DMS53 treated with DMSO at 0.1 percent for 48 hours (cell line): ENCODE results near the gene IL15.
"Not testable (repeated sequence)": the region's sequence is repeated elsewhere in the genome, so short reads cannot be mapped to it uniquely, and the experiment has no call there.

Source experiments
- DNase-seq: peaks from one replicate; lab custom pipeline; 2025; ENCODE audit not compliant: unreplicated experiment; lab: John Stamatoyannopoulos, UW

IL15 gene

GRCh38 chr4:141697116-141697515 lies 60.7 kb downstream of the IL15 start:
- no peak for DNase-seq

GRCh38 chr4:141702472-141703182 lies 66.2 kb downstream of the IL15 start:
- DNase-seq, result no peak

DNA sequence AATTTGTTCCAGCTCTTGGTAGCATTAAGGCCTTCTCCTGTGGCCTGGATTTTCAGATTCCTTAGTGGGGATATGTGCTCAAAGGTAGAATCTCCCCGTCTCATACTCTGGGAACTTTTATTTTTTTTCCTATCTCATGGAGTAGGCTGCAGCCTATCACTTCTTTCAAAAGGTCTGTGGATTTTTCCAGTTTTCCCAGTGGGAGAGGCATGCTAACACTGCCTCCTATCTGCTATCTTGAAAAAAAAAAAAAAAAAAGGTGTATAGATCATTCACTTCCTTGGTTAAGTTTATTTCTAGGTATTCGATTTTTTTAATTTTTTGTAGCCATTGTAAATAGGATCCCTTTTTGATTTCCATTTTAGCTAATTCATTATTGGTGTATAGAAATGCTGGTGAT lies 67.1 kb downstream of the IL15 start:
- DNase-seq, result no peak

GRCh38 chr4:141705048-141705746 lies 68.8 kb downstream of the IL15 start:
- DNase-seq, result no peak

GRCh38 chr4:141705747-141706377 lies 69.5 kb downstream of the IL15 start:
- DNase-seq, result no peak

GRCh38 chr4:141706445-141706844 lies 70.1 kb downstream of the IL15 start:
- DNase-seq, result no peak

GRCh38 chr4:141711211-141711610 lies 74.8 kb downstream of the IL15 start:
- no peak for DNase-seq

DNA sequence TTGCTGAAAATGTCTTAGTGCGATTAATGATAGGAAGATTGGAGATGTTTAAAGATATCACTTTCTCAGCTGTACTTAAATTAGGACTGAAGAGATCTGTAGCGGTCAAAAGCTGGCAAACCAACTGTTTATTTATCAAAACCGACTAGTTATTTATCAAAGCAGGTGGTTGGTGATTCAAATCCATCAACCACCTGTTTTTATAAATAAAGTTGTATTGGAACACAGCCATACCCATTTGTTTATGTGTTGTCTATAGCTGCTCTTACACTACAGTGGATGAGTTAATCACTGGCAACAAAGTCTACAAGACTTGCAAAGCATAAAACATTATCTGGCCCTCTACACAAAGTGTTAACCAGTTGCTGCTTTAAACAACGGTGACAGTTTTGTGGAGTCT lies 76.8 kb downstream of the IL15 start:
- DNase-seq, result no peak

DNA sequence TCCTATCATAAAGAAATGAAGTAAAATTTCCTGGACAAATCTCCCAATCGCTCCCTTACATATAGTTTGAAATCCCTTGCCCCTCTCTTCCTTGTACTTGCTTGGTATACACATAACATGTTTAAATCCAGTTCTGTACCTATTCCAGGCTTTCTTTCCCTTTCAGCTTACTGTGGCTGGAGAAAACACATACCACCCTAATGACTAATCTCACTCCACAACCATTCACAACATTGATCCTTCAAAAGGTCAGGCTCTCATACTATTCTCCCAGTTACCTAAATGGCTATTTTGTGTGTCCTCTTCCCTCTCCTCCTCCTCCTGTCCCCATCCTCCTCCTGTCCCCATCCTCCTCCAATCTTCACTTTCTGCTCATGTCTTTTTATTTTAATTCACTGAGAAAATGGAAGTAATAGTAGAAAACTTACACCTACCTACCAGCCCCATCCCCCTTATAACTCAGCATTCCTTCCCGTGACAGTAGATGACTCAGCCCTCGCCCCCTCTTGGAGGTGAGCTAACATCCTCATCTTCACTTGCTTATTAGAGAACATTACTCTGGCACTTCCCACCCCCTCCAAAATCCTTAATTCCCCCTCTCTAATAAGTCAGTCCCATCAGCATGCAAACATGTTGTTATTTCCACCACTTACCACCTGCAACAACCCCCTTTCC lies 77.5 kb downstream of the IL15 start:
- no peak for DNase-seq

- no peak for DNase-seq
These were observed 83.2 kb downstream of the IL15 start for GRCh38 chr4:141719585-141719984.

- DNase-seq, result no peak
These were observed 84.8 kb downstream of the IL15 start for GRCh38 chr4:141721174-141721573.

DNA sequence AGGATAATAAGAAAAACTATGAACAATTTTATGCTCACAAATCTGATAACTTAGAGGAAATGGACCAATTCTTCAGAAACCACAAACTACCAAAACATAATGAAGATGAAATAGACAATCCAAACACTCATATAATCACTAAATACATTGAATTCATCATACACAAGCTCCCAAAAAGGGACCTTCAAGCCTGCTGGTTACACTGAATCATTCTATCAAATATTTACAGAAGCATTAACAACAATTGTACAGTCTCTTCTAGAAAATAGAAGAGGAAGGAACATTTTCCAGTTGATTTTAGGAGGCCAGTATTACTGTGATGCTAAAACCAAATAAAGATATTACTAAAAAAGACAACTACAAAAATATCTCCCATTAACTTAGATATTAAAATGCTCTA lies 88.3 kb downstream of the IL15 start:
- DNase-seq, result peak; percentile 22

DNA sequence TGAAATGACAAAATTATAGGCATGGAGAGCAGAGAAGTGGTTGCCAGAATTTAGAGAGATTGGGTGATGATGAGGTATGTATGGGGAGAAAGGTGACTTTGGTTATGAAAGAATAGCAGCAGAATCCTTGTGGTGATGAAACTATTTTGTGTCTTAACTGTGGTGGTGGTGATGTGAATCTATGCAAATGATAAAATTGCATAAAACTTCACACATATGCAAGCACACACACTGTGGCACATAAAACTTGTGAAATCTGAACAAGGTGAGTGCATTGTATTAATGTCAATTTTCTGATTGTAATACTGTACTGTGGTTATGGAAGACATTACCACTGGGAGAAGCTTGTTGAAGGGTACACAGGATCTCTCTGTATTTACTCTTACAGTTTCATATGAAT lies 91.0 kb downstream of the IL15 start:
- DNase-seq, result no peak

- no peak for DNase-seq
These were observed 94.4 kb downstream of the IL15 start for GRCh38 chr4:141730805-141731204.

DNA sequence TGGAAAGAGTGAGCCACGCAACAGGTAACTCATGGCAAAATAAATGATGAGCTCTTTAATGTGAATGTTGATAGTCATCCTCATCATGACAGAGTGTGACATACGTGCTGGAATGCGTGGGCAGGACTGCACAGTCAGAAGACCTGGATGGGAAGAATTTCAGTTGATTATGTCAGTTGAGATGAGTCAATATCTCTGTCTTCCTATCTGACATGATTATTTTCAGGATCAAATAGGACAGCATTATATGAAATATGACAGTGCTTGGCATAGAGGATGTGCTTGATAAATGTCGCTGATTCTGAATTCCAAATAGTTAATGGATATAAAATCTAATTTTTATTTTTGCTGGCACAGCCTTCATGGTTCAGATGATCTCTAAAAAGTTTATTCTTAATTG lies 95.1 kb downstream of the IL15 start:
- no peak for DNase-seq

DNA sequence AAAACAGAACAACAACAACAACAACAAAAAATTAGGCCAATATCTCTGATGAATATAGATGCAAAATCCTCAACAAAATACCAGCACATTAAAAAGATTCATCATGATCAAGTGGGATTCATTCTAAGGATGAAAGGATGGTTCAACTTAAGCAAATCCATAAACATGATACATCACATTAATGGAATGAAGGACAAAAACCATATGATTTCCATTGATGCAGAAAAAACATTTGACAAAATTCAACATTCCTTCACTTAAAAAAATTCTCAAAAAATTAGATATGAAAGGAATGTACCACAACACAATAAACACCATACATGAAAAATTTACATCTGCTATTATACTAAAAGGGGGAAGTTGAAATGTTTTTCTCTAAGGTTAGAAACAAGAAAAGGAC lies 103.3 kb downstream of the IL15 start:
- DNase-seq, result no peak

- DNase-seq, result no peak
These were observed 109.6 kb downstream of the IL15 start for GRCh38 chr4:141746026-141746425.

DNA sequence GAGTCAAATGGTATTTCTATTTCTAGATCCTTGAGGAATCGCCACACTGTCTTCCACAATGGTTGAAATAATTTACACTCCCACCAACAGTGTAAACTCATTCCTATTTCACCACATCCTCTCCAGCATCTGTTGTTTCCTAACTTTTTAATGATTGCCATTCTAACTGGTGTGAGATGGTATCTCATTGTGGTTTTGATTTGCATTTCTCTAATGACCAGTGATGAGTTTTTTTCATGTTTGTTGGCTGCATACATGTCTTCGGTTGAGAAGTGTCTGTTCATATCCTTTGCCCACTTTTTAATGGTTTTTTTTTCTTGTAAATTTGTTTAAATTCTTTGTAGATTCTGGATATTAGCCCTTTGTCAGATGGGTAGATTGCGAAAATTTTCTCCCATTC lies 115.4 kb downstream of the IL15 start:
- not testable (repeated sequence) for DNase-seq

DNA sequence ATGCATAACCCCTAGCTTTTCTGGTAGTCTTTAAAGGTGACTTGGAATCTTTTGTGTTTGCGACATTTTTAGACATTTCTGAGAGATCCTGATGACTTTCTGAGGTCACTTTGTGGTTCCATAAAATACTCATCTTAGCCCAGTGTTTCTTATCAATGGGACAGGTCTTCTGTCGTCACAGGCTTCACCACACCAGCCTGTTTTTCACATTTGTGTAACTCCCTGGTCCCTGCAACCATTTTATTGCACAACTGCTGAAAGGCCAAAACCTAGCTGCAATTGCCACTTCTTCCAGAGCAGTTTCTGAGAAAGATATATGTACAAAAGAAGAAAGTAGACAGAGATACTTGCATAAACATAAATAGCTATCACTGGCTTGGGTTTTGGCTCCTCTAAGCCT lies 120.9 kb downstream of the IL15 start:
- no peak for DNase-seq

GRCh38 chr4:141759796-141760425 lies 123.5 kb downstream of the IL15 start:
- no peak for DNase-seq

GRCh38 chr4:141761926-141762325 lies 125.5 kb downstream of the IL15 start:
- no peak for DNase-seq
